Measurements from ENCODE around the gene TGFB3. TPM values are rescaled to one million over a fixed set of nuclear protein-coding genes. Genes with fewer than 3 reads are reported as not detected.

Gene TGFB3
- total RNA-seq, 1 experiment from 2014 or later, result 1.6 TPM

GRCh38 chr14:75968456-75968855 is 13.3 kb downstream of the TGFB3 start:
- no peaks in the 10 kb centered on the region for H3K9me3 ChIP-seq (ENCODE audit: control insufficient read depth in 1 of 2, insufficient read depth in 1 of 2, low read depth in 1 of 2, low read length in 2 of 2)
- no peak overlapping the region for H2AFZ ChIP-seq (ENCODE audit: low read depth, low read length, poor library complexity, severe bottlenecking)
- H3K27ac ChIP-seq (ENCODE audit: low read depth, low read length), result no peak overlapping the region
- no TSS peak for BruUV-seq (replicated peaks)
- H3K4me3 ChIP-seq (replicated peaks in 1 of 2; ENCODE audit: low read depth in 1 of 2, low read length in 2 of 2), result no peak overlapping the region
- no peaks in the 10 kb centered on the region for H3K27me3 ChIP-seq (ENCODE audit: insufficient read depth, low read length)
- CTCF ChIA-PET, result interaction anchor here (2.0 kb wide), 2 partner anchors 14 to 62 kb away, joined by 7 to 8 read pairs; partner anchors contain the start of gene TGFB3
- RAD21 ChIA-PET (ENCODE audit: low non-redundant PET in 1 of 2, low total read pairs in 2 of 2, uncharacterized antibody in 2 of 2, unreplicated experiment in 2 of 2), result no interaction called here
- H4K20me1 ChIP-seq (ENCODE audit: insufficient read depth), result no peaks in the 10 kb centered on the region
- no peak for ATAC-seq
- POLR2A ChIA-PET, result no interaction called here
- intact Hi-C loops (cut with micrococcal nuclease), result no loop called here
- no peak overlapping the region for H3K9ac ChIP-seq (ENCODE audit: low read length)
- no peak overlapping the region for H3K4me2 ChIP-seq (ENCODE audit: low read length)
- DNase-seq (ENCODE audit: low read depth, low spot score), result no peak
- H3K9me2 ChIP-seq (ENCODE audit: insufficient read depth), result no peaks in the 10 kb centered on the region
- no peak for TF ChIP-seq FOSL1 (IDR thresholded peaks at IDR 0.05; ENCODE audit: low read depth)
- TF ChIP-seq SRF (IDR thresholded peaks at IDR 0.05; ENCODE audit: low read depth), result no peak
- no peak for TF ChIP-seq ELF1 (IDR thresholded peaks at IDR 0.05; ENCODE audit: borderline replicate concordance, low read depth)
- no peak for TF ChIP-seq POLR2A (IDR thresholded peaks at IDR 0.05; ENCODE audit: borderline replicate concordance, extremely low read depth, insufficient read depth, insufficient read length)
- TF ChIP-seq TCF7L2 (IDR thresholded peaks at IDR 0.05; ENCODE audit: borderline replicate concordance, extremely low read depth, insufficient read depth, insufficient read length), result no peak
- no peak for TF ChIP-seq ATF3 (IDR thresholded peaks at IDR 0.05)
- TF ChIP-seq ZNF274 (IDR thresholded peaks at IDR 0.05; ENCODE audit: low read depth, low read length), result no peak
- TF ChIP-seq ZBTB33 (IDR thresholded peaks at IDR 0.05; ENCODE audit: extremely low read depth, insufficient replicate concordance, low read length), result no peak
- no peak for TF ChIP-seq EZH2 (IDR thresholded peaks at IDR 0.05)
- TF ChIP-seq JUND (IDR thresholded peaks at IDR 0.05), result no peak
- TF ChIP-seq MAX (IDR thresholded peaks at IDR 0.05), result no peak
- TF ChIP-seq CBX3 (IDR thresholded peaks at IDR 0.05; ENCODE audit: low read depth), result no peak
- no peak for TF ChIP-seq ZFX (IDR thresholded peaks at IDR 0.05)
- no peak for TF ChIP-seq POLR2AphosphoS5 (IDR thresholded peaks at IDR 0.05; ENCODE audit: low read depth, low read length)
- H3K79me2 ChIP-seq (ENCODE audit: insufficient read depth, low read length), result no peaks in the 10 kb centered on the region
- H3K4me1 ChIP-seq (ENCODE audit: control insufficient read depth in 1 of 2, insufficient read depth in 2 of 2, low read length in 2 of 2), result peaks cover 0 to 4% of the 10 kb centered on the region in 2 experiments; a peak in 1 of 4 replicates
- H3K36me3 ChIP-seq (ENCODE audit: control insufficient read depth in 1 of 2, insufficient read depth in 2 of 2, low read length in 2 of 2), result no peaks in the 10 kb centered on the region
